Cardiac muscle cell (in vitro differentiated cells and primary cell): Measurements from ENCODE around the gene ATP2B2. TPM values are rescaled to one million over a fixed set of nuclear protein-coding genes. Genes with fewer than 3 reads are reported as not detected.
A peak's percentile ranks its signal among the peaks of the same experiment; 100 is the strongest.

ENCODE experiments used
- DNase-seq, 2 donors: peaks; one replicate each; pipeline versions ENCODE4 v3.0.0 to v3.0.0-alpha.2; 2010 to 2017; ENCODE audit warnings: low read depth in 1 of 2, low spot score in 1 of 2
- H3K27ac ChIP-seq: fragments of 200-600 bp; sonication (generic); 2 replicates; pipeline ENCODE4 v1.5.1; 2016
- H3K27me3 ChIP-seq: fragments of 200-600 bp; sonication (generic); 2 replicates; pipeline ENCODE4 v1.6.0; 2016; ENCODE audit warnings: control low read depth
- H3K36me3 ChIP-seq: fragments of 200-600 bp; sonication (generic); 2 replicates; pipeline ENCODE4 v1.5.1; 2016; ENCODE audit warnings: control low read depth
- H3K4me1 ChIP-seq: fragments of 200-600 bp; sonication (generic); 2 replicates; pipeline ENCODE4 v1.8.1; 2017; ENCODE audit warnings: low read depth, mild to moderate bottlenecking, mixed run types
- H3K4me3 ChIP-seq: fragments of 200-600 bp; sonication (generic); 2 replicates; pipeline ENCODE4 v1.5.1; 2016; ENCODE audit warnings: mild to moderate bottlenecking
- H3K9me3 ChIP-seq: fragments of 200-600 bp; sonication (generic); 2 replicates; pipeline ENCODE4 v1.5.1; 2017; ENCODE audit warnings: low read depth, mild to moderate bottlenecking, control low read depth
- CTCF ChIP-seq: IDR thresholded peaks from 2 replicates; pipeline ENCODE4 v1.5.1; 2012; ENCODE audit warnings: low read depth, mild to moderate bottlenecking, low read length
- polyA plus RNA-seq: library from polyadenylated mRNA; unstranded; fragments of >200 nt; fragmentation: Nextera tagmentation; extraction: Ambion mirVana; gene quantifications from 2 replicates; pipeline ENCODE4 v1.2.1, GENCODE V29; 2016
- total RNA-seq: library from RNA; depleted of rRNA; stranded (reverse); fragments of >200 nt; gene quantifications from 2 replicates; pipeline ENCODE4 v1.2.3, GENCODE V29; 2016

ATP2B2 gene
- total and polyA plus RNA-seq, 2 experiments from 2014 or later, result 0.22 to 0.77 TPM

- H3K36me3 ChIP-seq, result no peaks in the 10 kb centered on the region
- H3K4me3 ChIP-seq, result no peak overlapping the region
- no peak for DNase-seq
- H3K9me3 ChIP-seq, result no peaks in the 10 kb centered on the region
- peaks cover 3% of the 10 kb centered on the region for H3K4me1 ChIP-seq
- H3K27me3 ChIP-seq, result no peaks in the 10 kb centered on the region
- no peak for TF ChIP-seq CTCF
- H3K27ac ChIP-seq, result no peak overlapping the region
Measured at GRCh38 chr3:10336761-10337160, 168.6 kb downstream of the ATP2B2 start.

DNA sequence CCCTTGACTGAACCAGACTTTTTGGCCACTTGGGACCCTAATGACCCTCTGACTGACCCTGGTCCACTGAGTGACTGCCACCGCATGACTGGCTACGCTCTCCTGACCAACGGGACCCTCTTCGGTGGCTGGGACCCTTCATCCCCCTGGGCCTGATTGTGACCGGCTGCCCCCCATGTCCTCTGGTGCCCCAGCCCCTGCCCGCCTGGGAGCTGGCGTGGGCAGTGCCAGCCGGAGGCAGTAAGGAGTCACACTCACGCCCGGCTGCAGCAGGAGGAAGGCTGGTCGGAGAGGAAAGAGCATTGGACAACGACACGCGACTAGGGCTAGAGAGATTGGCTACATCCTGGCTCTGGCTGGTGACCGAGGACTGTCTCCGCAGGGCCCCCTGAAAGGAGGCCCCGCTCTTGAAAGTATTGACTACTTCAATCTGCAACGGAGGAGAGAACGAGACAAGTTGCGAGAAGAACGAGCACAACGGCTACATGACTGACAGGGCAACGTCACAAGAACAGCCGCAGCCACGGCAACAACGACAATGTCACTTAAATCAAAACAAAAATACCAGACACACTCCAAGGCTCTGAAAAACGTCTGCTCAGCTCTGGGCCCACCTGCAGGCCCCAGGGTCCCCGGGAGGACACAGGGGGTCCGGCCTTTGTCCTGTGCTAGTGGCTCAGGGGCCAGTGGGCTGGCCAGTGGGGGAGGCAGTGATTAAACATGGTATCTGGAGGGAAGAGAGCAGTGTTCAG is 169.3 kb downstream of the ATP2B2 start:
- no peak for TF ChIP-seq CTCF
- H3K27me3 ChIP-seq, result peaks cover 2% of the 10 kb centered on the region
- peaks cover 3% of the 10 kb centered on the region for H3K4me1 ChIP-seq
- H3K4me3 ChIP-seq, result no peak overlapping the region
- DNase-seq, result no peak
- H3K9me3 ChIP-seq, result no peaks in the 10 kb centered on the region
- H3K36me3 ChIP-seq, result no peaks in the 10 kb centered on the region
- H3K27ac ChIP-seq, result no peak overlapping the region

GRCh38 chr3:10335190-10335738 is 170.1 kb downstream of the ATP2B2 start:
- H3K4me1 ChIP-seq, result peaks cover 3% of the 10 kb centered on the region
- no peak for TF ChIP-seq CTCF
- H3K4me3 ChIP-seq, result no peak overlapping the region
- no peaks in the 10 kb centered on the region for H3K9me3 ChIP-seq
- peaks cover 5% of the 10 kb centered on the region for H3K27me3 ChIP-seq
- H3K27ac ChIP-seq, result no peak overlapping the region
- H3K36me3 ChIP-seq, result no peaks in the 10 kb centered on the region
- DNase-seq, result no peak

GRCh38 chr3:10334459-10334858 is 170.9 kb downstream of the ATP2B2 start:
- Histone ChIP-seq H3K27ac (no peak overlapping the region), H3K4me3 (no peak overlapping the region), H3K27me3 (peaks cover 13% of the 10 kb centered on the region), H3K36me3 (no peaks in the 10 kb centered on the region), H3K4me1 (peaks cover 3% of the 10 kb centered on the region), H3K9me3 (no peaks in the 10 kb centered on the region)
- peak in 1 of 2 donors; percentile 46 for DNase-seq
- peak; percentile 43 for TF ChIP-seq CTCF

GRCh38 chr3:10334042-10334441 is 171.3 kb downstream of the ATP2B2 start:
- Histone ChIP-seq H3K4me3 (no peak overlapping the region), H3K4me1 (peaks cover 3% of the 10 kb centered on the region), H3K27me3 (peaks cover 17% of the 10 kb centered on the region), H3K36me3 (no peaks in the 10 kb centered on the region), H3K9me3 (no peaks in the 10 kb centered on the region), H3K27ac (no peak overlapping the region)
- TF ChIP-seq CTCF, result no peak
- DNase-seq, result no peak
